NAMALWA (cell line): ENCODE results near the gene DEFB131A.
"Not testable (repeated sequence)": the region's sequence is repeated elsewhere in the genome, so short reads cannot be mapped to it uniquely, and the experiment has no call there.

ENCODE experiments used
- DNase-seq: peaks from one replicate; pipeline ENCODE4 v3.0.0-alpha.2; 2015; ENCODE audit warnings: low spot score

The DEFB131A gene

DNA sequence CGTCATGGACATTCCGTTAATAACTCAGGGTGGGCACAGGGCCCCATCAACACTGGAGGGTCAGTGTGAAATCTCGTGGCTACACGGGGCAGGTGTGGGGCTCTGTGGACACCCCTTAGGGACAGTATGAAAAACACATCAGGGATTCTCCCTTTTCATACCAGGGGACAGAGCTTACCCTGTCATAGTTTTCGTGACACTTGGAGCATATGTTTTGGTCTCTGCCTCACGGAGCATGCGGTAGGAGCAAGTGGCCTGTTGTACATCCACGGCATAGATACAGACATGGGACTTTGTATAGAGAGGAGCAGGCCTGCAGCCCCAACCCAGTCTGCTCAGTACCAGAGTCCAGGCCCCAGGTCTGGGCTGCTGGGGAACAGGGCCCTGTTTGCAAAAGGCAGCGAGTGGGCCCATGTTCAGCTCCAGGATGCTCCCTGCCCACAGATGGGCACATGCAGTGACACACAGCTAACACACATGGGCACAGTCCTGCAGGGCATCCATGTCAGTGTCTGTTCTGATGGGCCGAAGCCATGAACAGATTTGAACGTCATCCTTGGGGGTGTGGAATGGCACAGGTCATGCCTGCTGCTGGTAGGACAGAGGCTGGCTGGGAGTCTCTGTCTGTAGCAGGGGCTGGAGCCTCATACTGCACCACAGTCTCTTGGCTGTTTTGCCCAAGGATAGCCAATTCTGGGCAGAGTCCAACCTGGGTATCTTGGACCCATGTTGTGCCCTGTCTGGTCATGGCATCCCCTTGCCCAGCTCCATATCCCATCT, 50.2 kb downstream of the DEFB131A start:
- DNase-seq = not testable (repeated sequence)

DNA sequence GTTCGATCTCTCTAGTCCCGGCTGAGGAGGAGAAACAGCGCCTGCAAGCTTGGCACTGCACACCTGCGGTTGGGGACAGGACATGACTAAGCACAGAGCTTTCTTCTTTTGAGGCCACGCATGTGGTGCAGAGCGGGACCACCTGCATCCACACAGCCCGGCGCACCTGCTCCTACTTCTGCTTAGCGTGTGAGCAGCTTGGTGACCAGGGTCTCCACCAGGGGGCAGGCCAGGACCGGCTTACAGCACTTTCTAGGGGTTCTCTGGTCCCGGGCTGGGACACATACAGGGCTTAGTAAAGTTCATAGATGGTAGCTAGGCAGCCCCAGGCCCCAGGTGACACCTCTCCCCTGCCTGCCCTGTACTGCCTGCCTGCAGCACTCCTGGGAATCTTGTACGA, 51.2 kb downstream of the DEFB131A start:
- DNase-seq = peak; percentile 75

DNA sequence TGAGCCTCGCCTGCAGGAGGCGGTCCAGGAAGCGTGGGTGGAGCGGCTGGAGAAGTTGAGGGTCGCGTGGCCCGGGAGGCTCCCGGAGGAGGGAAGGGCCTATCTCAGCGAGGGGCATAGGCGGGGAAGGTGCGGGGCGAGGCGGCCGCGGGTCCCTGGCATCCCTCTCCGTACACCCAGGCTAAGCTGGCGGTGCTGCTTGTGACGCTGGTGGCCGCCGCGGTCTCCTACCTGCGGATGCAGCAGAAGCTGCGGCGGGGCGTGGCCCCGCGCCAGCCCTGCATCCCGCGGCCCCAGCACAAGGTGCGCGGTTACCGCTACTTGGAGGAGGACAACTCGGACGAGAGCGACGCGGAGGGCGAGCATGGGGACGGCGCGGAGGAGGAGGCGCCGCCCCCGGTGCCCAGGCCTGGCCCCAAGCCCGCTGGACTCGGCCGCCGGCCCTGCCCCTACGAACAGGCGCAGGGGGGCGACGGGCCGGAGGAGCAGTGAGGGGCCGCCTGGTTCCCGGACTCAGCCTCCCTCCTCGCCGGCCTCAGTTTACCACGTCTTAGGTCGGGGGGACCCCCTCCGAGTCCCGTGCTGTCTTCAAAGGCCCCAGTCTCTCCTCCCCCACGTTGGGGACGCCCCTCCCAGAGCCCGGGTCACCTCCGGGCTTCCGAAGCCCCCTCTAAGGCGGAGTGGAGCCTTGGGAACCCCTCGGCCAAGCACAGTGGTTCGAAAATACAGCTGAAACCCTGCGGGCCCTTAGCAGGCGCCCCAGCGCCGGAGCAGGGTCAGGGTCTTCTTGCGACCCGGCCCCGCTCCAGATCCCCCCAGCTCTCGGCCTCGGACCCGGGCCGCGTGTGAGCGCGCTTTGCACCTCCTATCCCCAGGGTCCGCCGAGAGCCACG, 53.6 kb downstream of the DEFB131A start:
- DNase-seq = not testable (repeated sequence)

DNA sequence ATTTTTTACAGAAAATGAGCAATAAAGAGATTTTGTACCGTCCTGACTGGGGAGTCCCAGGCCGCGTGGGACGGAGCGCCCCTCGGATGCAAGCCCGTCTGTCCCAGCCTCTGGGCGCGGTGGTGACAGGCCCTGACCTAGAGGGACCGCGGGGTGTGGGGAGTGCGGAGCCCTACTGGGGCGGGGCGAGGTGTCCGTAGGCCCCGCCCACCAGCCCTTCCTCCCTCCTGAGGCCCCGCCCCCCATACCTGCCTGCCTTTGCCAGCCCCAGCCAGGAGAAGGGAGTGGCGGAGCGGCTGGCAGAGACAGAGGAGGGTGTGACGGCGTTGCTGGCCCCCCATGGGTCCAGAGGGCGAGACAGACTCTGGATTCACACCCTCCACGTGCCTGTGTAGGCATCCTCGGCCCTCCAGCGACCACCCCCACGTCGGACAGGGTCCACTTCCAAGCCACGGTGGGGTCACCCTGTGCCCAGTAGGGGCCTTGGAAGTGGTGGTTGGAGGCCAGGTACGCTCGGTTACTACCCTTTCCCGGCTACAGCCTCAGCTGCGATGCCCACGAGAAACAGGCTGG, 54.3 kb downstream of the DEFB131A start:
- DNase-seq = not testable (repeated sequence)

DNA sequence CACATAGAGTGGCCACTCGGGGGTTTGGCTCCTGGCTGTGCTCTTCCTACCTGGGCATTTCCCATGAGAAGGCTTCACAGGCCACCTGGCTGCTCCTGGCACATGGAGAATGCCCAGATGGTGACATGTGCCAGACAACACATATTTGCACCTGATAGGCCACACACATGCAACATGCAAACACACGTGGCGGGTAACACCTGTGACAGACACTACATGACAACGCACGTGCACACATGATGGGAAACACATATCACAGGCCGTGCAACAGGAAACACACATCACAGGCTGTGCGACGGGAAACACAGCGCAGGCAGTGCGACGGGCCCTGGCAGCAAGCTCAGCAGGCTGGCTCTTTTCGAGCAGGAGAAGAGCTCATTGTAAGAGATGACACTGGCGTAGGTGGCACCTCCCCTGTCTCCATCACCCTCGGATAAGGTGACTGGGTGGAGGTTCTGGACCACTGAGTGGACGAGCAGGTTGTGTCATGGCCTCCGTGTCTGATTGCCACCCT, 55.8 kb downstream of the DEFB131A start:
- not testable (repeated sequence) for DNase-seq
